ENCODE results near the gene GOLGA3.
A peak's percentile ranks its signal among the peaks of the same experiment; 100 is the strongest.
"Not testable (repeated sequence)": the region's sequence is repeated elsewhere in the genome, so short reads cannot be mapped to it uniquely, and the experiment has no call there.

GOLGA3 gene

GRCh38 chr12:132776816-132777568, 51.7 kb downstream of the GOLGA3 start:
- DNase-seq (ENCODE audit: low spot score): no peak

GRCh38 chr12:132776230-132776625, 52.4 kb downstream of the GOLGA3 start:
- DNase-seq (ENCODE audit: low spot score): not testable (repeated sequence)

GRCh38 chr12:132775502-132776229, 53.0 kb downstream of the GOLGA3 start:
- no peak for DNase-seq (ENCODE audit: low spot score)

- DNase-seq (ENCODE audit: low spot score): no peak
Observed at GRCh38 chr12:132774646-132775275, 53.9 kb downstream of the GOLGA3 start.

GRCh38 chr12:132774159-132774558, 54.5 kb downstream of the GOLGA3 start:
- DNase-seq (ENCODE audit: low spot score): no peak

GRCh38 chr12:132773077-132773955, 55.4 kb downstream of the GOLGA3 start:
- DNase-seq (ENCODE audit: low spot score): no peak

- no peak for DNase-seq (ENCODE audit: low spot score)
Observed at GRCh38 chr12:132772606-132773005, 56.1 kb downstream of the GOLGA3 start.

- DNase-seq (ENCODE audit: low spot score): no peak
Observed at GRCh38 chr12:132771126-132771838, 57.4 kb downstream of the GOLGA3 start.

GRCh38 chr12:132766380-132767085, 62.1 kb downstream of the GOLGA3 start:
- DNase-seq (ENCODE audit: low spot score): no peak

- DNase-seq (ENCODE audit: low spot score): no peak
Observed at GRCh38 chr12:132765361-132765760, 63.3 kb downstream of the GOLGA3 start.

GRCh38 chr12:132764231-132764630, 64.4 kb downstream of the GOLGA3 start:
- no peak for DNase-seq (ENCODE audit: low spot score)

GRCh38 chr12:132761921-132762583, 66.6 kb downstream of the GOLGA3 start:
- peak; percentile 99 for DNase-seq (ENCODE audit: low spot score)

GRCh38 chr12:132761032-132761920, 67.4 kb downstream of the GOLGA3 start, which contains the start of gene ANKLE2:
ANKLE2 (minus strand) TSS chr12:132761832; CDS start chr12:132761798, 34 bp downstream.
- peak; percentile 94 for DNase-seq (ENCODE audit: low spot score)

GRCh38 chr12:132759359-132759758, 69.3 kb downstream of the GOLGA3 start:
- no peak for DNase-seq (ENCODE audit: low spot score)

GRCh38 chr12:132758825-132759224, 69.8 kb downstream of the GOLGA3 start:
- not testable (repeated sequence) for DNase-seq (ENCODE audit: low spot score)

GRCh38 chr12:132754160-132754932, 74.3 kb downstream of the GOLGA3 start:
- peak; percentile 67 for DNase-seq (ENCODE audit: low spot score)

- DNase-seq (ENCODE audit: low spot score): not testable (repeated sequence)
Observed at GRCh38 chr12:132753670-132754069, 75.0 kb downstream of the GOLGA3 start.

GRCh38 chr12:132748319-132748718, 80.3 kb downstream of the GOLGA3 start:
- DNase-seq (ENCODE audit: low spot score): no peak

All from D341Med (cell line).